ENCODE results near the gene CENPW.

- TF ChIP-seq, protein P1, sequence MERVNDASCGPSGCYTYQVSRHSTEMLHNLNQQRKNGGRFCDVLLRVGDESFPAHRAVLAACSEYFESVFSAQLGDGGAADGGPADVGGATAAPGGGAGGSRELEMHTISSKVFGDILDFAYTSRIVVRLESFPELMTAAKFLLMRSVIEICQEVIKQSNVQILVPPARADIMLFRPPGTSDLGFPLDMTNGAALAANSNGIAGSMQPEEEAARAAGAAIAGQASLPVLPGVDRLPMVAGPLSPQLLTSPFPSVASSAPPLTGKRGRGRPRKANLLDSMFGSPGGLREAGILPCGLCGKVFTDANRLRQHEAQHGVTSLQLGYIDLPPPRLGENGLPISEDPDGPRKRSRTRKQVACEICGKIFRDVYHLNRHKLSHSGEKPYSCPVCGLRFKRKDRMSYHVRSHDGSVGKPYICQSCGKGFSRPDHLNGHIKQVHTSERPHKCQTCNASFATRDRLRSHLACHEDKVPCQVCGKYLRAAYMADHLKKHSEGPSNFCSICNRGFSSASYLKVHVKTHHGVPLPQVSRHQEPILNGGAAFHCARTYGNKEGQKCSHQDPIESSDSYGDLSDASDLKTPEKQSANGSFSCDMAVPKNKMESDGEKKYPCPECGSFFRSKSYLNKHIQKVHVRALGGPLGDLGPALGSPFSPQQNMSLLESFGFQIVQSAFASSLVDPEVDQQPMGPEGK (tag by site-specific recombination; IDR thresholded peaks at IDR 0.05) = no peak
- no peak for TF ChIP-seq SALL2 (tag by site-specific recombination; IDR thresholded peaks at IDR 0.05; ENCODE audit: borderline replicate concordance)
- TF ChIP-seq CTCF (tag by site-specific recombination; IDR thresholded peaks at IDR 0.05) = no peak
- no peak for TF ChIP-seq SP7 (tag by site-specific recombination; IDR thresholded peaks at IDR 0.05)
- TF ChIP-seq, protein P2, sequence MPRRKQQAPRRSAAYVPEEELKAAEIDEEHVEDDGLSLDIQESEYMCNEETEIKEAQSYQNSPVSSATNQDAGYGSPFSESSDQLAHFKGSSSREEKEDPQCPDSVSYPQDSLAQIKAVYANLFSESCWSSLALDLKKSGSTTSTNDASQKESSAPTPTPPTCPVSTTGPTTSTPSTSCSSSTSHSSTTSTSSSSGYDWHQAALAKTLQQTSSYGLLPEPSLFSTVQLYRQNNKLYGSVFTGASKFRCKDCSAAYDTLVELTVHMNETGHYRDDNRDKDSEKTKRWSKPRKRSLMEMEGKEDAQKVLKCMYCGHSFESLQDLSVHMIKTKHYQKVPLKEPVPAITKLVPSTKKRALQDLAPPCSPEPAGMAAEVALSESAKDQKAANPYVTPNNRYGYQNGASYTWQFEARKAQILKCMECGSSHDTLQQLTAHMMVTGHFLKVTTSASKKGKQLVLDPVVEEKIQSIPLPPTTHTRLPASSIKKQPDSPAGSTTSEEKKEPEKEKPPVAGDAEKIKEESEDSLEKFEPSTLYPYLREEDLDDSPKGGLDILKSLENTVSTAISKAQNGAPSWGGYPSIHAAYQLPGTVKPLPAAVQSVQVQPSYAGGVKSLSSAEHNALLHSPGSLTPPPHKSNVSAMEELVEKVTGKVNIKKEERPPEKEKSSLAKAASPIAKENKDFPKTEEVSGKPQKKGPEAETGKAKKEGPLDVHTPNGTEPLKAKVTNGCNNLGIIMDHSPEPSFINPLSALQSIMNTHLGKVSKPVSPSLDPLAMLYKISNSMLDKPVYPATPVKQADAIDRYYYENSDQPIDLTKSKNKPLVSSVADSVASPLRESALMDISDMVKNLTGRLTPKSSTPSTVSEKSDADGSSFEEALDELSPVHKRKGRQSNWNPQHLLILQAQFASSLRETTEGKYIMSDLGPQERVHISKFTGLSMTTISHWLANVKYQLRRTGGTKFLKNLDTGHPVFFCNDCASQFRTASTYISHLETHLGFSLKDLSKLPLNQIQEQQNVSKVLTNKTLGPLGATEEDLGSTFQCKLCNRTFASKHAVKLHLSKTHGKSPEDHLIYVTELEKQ (tag by site-specific recombination; IDR thresholded peaks at IDR 0.05; ENCODE audit: borderline replicate concordance) = no peak
- TF ChIP-seq ZNF132 (tag by site-specific recombination; IDR thresholded peaks at IDR 0.05; ENCODE audit: borderline replicate concordance) = no peak
- no peak for TF ChIP-seq AEBP2 (tag by site-specific recombination; IDR thresholded peaks at IDR 0.05; ENCODE audit: borderline replicate concordance)
- no peak for TF ChIP-seq ZNF175 (tag by site-specific recombination; IDR thresholded peaks at IDR 0.05)
- TF ChIP-seq ZFP41 (tag by site-specific recombination; IDR thresholded peaks at IDR 0.05; ENCODE audit: borderline replicate concordance) = no peak
- no peak for TF ChIP-seq GLI2 (tag by site-specific recombination; IDR thresholded peaks at IDR 0.05; ENCODE audit: borderline replicate concordance, low read depth)
- TF ChIP-seq, protein P3, sequence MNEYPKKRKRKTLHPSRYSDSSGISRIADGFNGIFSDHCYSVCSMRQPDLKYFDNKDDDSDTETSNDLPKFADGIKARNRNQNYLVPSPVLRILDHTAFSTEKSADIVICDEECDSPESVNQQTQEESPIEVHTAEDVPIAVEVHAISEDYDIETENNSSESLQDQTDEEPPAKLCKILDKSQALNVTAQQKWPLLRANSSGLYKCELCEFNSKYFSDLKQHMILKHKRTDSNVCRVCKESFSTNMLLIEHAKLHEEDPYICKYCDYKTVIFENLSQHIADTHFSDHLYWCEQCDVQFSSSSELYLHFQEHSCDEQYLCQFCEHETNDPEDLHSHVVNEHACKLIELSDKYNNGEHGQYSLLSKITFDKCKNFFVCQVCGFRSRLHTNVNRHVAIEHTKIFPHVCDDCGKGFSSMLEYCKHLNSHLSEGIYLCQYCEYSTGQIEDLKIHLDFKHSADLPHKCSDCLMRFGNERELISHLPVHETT (tag by site-specific recombination; IDR thresholded peaks at IDR 0.05) = no peak
Measured at GRCh38 chr6:126293891-126294524, 45.9 kb upstream of the CENPW start.
